NB4 (cell line): ENCODE data around the gene SDR39U1.

ENCODE experiments used
- DNase-seq: peaks from one replicate; pipeline ENCODE4 v3.0.0; 2010; ENCODE audit warnings: low read depth
- H3K4me3 ChIP-seq: one replicate; pipeline ENCODE4 v1.5.1; 2011; ENCODE audit warnings: mild to moderate bottlenecking, low read depth, low read length, moderate library complexity
- MYC ChIP-seq: IDR thresholded peaks from 2 replicates; pipeline ENCODE4 v1.6.1; 2011; ENCODE audit warnings: low read depth, low read length
- POLR2A ChIP-seq: IDR thresholded peaks from 2 replicates; pipeline ENCODE4 v1.6.1; 2011; ENCODE audit warnings: mild to moderate bottlenecking; ENCODE audit not compliant: insufficient read length; ENCODE audit errors: extremely low read depth
- TF ChIP-seq, protein P1 (sequence below): IDR thresholded peaks from 2 replicates; pipeline ENCODE4 v1.6.1; 2011; ENCODE audit warnings: low read depth, low read length
- TF ChIP-seq, protein P2 (sequence below): IDR thresholded peaks from one replicate; pipeline ENCODE4 v1.5.1; 2012; ENCODE audit warnings: low read depth, low read length

SDR39U1 gene

DNA sequence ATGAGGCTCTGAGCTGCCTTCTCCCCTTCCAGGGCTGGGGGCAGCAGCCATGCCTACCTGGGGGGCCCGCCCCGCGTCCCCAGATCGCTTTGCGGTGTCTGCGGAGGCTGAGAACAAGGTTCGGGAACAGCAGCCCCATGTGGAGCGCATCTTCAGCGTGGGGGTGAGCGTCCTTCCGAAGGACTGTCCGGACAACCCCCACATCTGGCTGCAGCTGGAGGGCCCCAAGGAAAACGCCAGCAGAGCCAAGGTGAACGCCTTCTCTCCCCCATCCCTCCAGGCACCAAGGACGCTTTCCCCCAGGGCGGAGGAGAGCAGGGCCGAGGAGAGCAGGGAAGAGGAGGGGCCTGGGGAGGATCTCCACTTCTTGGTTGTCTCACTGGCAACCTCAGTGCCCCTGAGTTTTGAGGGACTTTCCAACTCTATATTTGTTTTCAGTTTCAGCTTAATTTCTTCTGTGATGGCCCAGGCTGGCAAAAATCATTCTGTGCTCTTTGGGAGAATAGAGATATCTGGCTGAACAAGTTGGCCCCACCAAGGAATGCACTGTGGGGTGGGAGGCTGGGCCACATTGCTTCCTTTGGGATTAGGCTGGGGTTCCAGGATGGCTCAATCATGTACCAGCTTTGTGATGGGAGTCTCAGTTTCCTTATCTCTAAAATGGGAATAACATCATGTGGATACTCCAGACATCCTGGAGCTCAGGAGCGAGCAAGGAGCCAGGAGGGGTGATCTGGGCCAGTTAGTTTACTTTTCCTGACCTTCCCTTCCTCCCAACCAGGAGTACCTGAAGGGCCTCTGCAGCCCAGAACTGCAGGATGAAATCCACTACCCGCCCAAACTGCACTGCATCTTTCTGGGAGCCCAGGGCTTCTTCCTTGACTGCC is 11.7 kb downstream of the SDR39U1 start:
- peak overlapping the region; percentile 69 for H3K4me3 ChIP-seq
- DNase-seq: peak; percentile 48
- TF ChIP-seq MYC (no peak), POLR2A (no peak)
- TF ChIP-seq, protein P1, sequence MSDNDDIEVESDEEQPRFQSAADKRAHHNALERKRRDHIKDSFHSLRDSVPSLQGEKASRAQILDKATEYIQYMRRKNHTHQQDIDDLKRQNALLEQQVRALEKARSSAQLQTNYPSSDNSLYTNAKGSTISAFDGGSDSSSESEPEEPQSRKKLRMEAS: no peak
- TF ChIP-seq, protein P2, sequence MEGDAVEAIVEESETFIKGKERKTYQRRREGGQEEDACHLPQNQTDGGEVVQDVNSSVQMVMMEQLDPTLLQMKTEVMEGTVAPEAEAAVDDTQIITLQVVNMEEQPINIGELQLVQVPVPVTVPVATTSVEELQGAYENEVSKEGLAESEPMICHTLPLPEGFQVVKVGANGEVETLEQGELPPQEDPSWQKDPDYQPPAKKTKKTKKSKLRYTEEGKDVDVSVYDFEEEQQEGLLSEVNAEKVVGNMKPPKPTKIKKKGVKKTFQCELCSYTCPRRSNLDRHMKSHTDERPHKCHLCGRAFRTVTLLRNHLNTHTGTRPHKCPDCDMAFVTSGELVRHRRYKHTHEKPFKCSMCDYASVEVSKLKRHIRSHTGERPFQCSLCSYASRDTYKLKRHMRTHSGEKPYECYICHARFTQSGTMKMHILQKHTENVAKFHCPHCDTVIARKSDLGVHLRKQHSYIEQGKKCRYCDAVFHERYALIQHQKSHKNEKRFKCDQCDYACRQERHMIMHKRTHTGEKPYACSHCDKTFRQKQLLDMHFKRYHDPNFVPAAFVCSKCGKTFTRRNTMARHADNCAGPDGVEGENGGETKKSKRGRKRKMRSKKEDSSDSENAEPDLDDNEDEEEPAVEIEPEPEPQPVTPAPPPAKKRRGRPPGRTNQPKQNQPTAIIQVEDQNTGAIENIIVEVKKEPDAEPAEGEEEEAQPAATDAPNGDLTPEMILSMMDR: no peak

DNA sequence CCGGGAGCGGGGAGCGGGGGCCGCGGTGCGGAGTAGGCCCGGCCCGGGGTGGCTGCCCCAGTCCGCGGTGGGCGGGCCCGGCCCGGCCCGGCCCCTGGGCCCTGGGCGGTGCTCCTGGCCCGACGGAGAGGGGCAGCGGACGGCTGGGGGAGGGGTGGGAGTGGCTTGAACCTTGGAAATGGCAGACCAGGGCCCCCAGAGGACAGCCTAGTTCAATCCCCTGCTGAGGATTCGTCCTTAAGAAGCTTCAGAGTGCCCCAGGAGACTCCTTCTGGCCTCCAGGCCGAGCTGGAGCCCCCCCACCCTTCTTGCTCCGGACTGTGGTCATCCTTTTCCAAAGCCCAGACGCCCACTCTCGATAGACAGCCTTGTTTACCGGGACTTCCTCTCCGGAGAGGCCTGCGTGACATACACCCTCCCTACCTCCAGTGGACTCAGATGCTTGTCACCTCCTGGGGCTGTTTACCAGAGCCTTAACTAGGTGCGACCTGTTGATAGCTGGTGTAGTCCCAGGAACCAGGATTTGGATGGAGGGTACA is 12.4 kb downstream of the SDR39U1 start:
- TF ChIP-seq, protein P1: no peak
- DNase-seq: peak; percentile 78
- H3K4me3 ChIP-seq: peak overlapping the region; percentile 69

DNA sequence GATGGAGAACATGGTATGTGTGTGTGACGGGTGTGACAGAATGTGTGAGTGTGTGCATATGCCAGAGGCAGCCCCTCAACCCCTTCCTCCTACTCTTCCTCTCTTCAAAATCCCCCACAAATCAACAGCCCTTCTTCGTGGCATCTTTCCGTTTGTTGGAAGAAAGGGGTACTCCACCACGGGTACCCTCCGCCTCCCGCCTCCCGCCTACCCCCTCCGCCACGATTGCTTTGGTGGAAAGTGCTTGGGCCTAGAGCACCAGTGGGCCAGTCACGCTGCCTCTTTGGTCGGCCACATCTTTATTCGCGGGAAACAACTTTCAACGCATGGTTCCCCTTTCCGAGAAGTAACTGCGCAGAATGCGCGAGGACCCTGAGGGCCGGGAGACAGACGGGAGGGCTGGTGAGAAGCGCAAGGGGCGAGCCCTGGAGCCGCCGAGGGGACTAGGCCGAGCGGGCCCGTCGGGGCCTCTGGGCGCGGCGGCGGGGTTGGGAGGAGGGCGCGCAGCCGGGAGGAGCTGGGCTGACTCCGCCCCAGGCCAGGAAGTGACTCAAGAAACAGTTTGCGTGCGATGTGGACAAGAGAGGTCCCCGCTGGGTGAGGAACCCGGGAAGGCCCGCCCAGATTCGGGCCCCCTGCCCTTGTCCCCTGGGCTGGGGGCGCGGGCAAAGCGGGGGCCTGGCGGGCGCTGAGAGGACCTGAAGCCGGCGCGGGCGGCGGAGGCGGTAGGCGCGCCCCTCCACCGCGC is 13.0 kb downstream of the SDR39U1 start, which contains the start of the genes CBLN3 and KHNYN:
TSS of gene CBLN3 (minus strand) at position 274 of the 748 bp plus-strand sequence. CDS start 614 bp downstream, outside the sequence.
TSS of gene KHNYN (plus strand) at position 560 of the 748 bp plus-strand sequence. CDS start 777 bp downstream, outside the sequence.
- TF ChIP-seq, protein P2: no peak
- TF ChIP-seq, protein P1: peak; percentile 69
- TF ChIP-seq POLR2A: peak; percentile 89
- TF ChIP-seq MYC: peak; percentile 58
- DNase-seq: peak; percentile 95
- peak within 1 kb of the TSS; percentile 69 for H3K4me3 ChIP-seq

DNA sequence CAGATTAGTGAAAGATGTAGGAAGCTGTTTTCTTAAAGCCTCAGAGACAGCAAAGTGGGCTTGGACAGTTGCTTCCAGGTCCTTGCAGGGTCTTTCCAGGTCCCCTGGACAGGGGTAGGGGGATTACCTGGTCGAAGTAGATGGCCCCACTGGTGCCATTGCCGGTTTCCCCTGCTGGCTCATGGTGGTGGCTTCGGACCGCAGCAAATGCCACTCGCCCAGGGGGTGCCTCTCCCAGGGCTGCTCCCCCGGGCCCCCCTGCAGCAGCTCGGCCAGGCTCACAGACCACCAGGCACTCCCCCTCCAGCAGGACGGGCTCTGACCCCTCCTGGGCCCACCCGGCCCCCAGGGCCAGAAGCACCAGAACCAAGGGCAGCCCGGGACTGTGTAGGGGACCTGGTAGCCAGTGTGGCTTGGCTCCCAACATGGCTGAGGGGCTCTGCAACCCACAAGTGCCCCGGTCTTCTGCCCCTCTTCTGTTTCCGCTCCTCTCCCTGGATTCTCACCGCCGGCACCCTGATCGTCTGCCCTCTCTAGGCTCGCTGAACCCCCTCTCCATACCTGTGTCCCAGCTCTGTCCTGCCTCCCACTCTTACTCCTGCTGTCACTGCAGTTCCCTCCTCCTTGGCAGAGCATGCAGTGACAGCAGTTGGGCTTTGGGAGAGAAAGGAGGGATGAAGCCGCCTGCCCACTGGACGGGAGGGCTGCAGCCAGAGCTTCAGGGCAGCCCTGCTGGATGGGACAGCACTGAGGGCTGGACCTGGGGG is 13.8 kb downstream of the SDR39U1 start:
- H3K4me3 ChIP-seq: no peak overlapping the region
- DNase-seq: no peak

DNA sequence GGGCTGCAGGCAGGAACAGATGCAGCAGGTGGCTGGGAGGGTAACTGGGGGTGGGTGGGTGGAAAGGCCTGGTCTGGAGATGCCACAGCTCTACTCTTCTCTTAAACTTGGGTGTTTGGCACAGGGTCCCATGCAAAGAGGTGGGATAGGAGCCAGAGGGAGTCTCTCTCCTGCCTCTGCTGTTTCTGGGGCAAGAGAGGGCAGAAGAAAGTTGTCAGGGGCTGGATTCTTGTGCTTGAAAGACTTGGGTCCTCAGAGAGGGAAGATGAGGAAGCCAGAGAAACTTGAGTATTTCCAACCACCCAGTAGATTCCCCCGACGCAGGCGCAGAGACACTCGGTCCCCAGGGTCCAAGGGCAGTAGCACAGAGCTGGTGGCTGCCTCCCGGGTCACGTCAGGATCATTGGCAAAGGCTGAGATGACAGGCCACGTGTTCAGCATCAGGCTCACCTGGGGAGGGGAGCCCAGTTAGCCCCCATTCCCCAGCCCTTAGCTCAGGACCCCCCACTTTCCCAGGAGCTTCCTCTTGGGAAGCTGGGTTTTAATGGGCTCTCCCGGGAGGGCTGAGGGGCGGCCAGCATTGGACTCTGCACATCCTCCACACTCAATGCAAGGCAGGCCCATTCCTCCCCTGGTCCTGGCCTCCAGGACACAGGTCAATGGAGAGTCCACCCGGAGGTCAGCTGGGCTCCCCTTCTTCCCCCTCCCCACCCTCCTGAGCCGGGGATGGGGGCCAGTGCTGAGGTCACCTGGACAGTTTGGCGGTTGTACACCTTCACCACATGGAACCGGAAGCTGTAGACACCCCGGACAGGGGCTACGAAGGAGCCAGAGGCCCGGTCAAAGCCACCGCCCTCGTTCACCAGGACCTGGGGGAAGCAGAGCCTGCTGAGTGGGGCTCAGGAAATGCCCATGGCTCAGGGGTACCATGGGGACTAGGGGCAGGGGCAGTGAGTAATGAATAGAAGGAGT is 14.8 kb downstream of the SDR39U1 start:
- H3K4me3 ChIP-seq: no peak overlapping the region
- no peak for DNase-seq
- TF ChIP-seq MYC: no peak
- TF ChIP-seq, protein P2: no peak

More for the DNA sequence above, 13.8 kb downstream of the SDR39U1 start:
- TF ChIP-seq, protein P2: no peak
- TF ChIP-seq MYC (no peak), POLR2A (no peak)
- TF ChIP-seq, protein P1: no peak
